GM04504 (cell line): ENCODE results near the gene ZNF697.
"Not testable (repeated sequence)": the region's sequence is repeated elsewhere in the genome, so short reads cannot be mapped to it uniquely, and the experiment has no call there.

ENCODE experiments used
- DNase-seq: peaks from one replicate; pipeline ENCODE4 v3.0.0-alpha.2; 2012; ENCODE audit warnings: low read depth

The ZNF697 gene

GRCh38 chr1:119631086-119631432, 17.0 kb downstream of the ZNF697 start:
- DNase-seq = no peak

DNA sequence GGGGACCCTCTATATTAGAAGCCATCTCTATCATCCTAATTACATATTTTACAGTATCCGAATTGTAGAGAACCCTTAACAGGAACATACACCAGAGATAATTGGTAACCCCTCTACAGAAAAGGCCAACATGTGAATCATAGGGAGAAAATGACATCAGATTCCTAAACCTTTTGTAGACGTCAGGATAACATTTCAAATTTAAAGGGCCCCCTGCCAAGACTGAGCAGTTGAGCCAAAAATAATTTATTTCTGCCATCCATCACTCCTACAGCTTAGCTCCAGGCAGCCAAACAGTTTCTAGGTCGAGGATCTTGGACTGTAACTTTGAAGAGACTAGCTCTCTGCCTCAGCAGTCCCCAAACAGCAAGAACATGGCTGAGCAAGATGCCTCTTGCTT, 21.2 kb downstream of the ZNF697 start:
- DNase-seq = no peak

- no peak for DNase-seq
Measured at GRCh38 chr1:119626011-119626545, 22.0 kb downstream of the ZNF697 start.

- DNase-seq = no peak
Measured at GRCh38 chr1:119623678-119624077, 24.4 kb downstream of the ZNF697 start.

DNA sequence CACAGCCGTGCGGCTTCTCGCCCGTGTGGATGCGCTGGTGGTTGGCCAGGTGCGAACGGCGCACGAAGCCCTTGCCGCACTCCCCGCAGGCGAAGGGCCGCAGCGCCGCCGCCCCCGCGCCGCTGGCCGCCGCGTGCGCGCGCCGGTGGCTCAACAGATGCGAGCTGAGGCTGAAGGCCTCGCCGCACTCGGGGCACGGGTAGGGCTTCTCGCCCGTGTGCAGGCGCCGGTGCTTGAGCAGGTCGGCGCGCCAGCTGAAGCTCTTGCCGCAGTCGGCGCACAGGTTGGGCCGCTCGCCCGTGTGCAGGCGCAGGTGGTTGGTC, 24.9 kb downstream of the ZNF697 start:
- DNase-seq = no peak

- DNase-seq = no peak
Measured at GRCh38 chr1:119622311-119623192, 25.5 kb downstream of the ZNF697 start.

GRCh38 chr1:119621705-119622104, 26.4 kb downstream of the ZNF697 start:
- no peak for DNase-seq

GRCh38 chr1:119617751-119618691, 30.0 kb downstream of the ZNF697 start:
- DNase-seq = no peak

DNA sequence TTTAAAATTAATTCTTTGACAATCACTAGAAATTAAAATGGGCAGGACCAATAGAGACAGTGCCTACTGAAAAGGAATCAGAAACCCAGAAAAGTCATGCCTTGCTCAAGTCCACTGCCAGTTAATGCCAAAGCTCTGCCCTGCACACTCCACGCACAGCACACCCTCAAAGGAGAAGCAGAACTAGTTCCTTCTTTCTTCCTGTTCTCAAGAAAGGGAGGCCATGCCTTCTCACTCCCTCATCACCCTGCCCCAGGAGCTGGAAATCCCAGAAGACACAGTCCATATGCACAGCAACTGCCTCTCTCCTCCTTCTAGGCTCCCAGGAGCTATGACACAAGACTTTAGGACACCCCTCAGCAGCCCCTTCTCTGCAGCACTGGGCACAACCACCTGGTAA, 31.3 kb downstream of the ZNF697 start:
- not testable (repeated sequence) for DNase-seq

GRCh38 chr1:119615100-119615499, 33.0 kb downstream of the ZNF697 start:
- not testable (repeated sequence) for DNase-seq

DNA sequence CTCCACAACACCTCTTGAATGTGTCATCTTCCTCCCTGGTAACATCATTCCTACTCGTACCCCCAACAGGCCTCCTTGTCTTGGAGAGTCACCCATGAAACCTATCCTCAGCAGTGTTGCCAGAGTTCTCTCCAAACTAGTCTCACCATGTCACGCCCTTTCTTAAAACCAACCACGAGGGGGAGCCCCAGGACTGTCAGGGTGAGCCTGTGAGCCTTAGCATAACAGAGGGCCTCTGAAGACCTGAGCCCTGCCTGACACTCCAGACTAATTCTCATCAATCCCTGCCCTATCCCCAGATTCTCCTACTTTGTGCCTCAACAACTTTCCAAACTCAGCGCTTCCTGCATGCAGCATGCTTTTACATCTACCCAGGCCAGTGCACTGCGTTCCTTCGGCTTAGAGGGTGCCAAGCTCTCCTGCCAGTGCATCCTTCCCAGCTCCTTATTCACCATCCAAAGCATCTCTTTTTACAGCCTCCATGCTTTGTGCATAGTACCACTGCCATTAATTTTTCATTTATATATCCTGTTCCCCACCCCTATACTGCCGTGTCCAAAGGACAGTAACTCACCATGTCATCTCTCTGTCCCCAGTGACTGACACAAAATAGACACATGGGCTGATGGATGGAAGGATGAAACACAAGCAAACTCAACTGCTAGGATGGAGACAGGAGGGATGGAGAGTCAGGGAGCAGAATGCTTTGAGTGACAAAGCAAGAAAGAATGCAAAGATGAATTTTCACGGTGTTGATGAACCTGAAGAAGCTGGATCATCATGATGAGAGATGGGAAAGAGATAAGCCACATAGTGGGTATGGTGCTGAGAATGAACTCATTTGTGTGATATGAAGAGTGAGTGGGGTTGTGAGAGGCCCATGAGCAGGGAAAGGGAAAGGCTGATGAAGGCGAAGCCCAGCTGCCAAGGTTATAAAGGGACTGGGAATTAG, 34.0 kb downstream of the ZNF697 start:
- DNase-seq = peak; percentile 59

DNA sequence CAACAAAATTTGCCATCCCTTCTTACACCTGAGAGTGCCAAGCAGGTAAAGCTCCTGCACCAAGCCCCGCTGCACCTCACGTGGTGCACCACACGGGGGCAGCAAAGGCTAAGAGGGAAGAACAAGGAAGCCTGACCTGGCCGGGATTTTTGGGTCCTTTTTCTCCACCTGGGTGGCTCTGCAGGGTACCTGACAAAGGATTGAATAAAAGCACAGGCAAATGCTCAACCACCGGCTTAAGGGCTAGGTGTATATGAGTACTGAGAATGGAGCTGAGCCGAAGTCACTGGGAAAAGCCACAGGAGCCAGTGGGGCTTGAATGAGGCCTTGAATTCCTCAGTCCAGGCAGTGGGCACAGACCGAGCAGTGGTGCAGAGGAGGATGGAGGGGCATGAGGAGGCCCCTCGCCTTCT, 36.4 kb downstream of the ZNF697 start:
- DNase-seq = no peak

DNA sequence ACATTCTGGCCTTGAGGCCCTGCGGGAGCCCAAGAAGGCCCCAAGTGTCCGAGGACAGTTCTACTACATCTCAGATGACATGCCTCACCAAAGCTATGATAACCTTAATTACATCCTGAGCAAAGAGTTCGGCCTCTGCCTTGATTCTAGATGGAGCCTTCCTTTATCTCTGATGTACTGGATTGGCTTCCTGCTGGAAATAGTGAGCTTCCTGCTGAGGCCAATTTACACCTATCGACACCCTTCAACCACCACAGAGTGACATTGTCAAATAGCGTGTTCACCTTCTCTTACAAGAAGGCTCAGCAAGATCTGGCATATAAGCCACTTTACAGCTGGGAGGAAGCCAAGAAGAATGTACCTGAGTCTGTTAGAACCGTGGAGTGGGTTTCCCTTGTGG, 39.2 kb downstream of the ZNF697 start:
- not testable (repeated sequence) for DNase-seq

- not testable (repeated sequence) for DNase-seq
Measured at GRCh38 chr1:119607087-119607807, 40.8 kb downstream of the ZNF697 start.

GRCh38 chr1:119606394-119606793, 41.7 kb downstream of the ZNF697 start:
- no peak for DNase-seq

DNA sequence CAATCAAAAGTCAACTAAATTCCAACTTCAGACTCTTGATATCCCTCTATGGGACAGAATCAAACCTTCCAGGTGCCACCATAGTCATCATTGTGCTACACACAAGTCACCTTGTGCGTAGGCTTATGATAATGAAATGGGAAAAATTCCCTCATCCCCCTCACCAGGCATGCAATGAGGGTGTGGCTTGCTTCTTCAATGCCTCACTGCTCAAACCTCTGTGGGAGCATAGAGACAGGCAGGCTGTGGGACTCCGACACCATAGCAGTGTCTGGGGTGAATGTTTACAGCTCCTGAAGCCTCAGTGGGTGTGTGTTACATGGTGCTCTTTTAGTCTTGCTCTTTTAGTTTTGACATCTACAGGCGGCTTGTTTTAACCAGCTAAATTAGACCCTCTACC, 42.4 kb downstream of the ZNF697 start:
- no peak for DNase-seq

- DNase-seq = not testable (repeated sequence)
Measured at GRCh38 chr1:119605080-119605479, 43.0 kb downstream of the ZNF697 start.

DNA sequence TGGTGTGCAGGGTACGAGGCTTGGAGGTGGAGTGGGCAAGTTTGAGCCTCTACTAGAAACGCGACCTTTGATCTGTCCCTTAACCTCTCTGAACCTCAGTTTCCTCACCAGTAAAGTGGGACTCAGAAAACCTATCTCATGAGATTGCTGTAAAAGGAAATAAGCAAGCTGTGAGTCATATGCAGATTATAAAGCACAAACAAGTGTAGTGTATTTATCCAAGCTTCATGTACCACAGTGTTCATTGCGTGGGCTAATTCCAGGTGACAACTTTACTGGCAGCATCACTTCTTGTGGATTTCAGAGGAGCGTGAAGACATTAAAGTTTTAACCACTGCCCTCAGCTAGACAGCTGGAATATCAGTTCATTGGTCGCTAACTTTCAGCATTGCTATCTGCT, 44.4 kb downstream of the ZNF697 start:
- no peak for DNase-seq

DNA sequence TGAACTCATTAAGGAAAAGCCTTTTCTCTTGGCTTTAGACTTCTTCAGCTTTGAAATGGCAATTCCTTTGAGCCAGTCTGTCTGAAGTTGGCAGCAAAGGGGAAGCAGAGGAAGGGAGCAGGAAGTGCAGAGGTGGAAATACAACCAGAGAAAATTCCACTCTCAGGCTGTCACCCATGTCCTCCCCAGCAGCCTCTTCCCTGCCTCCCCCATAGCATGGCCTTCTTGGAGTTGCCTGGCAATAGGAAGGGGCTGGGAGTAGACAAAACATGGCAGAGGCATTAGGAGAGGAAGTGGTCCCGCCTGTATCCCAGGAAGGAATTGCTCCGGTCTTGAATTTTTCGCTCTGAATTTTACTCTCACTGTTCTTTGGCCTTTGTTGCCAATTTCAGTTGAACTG, 44.8 kb downstream of the ZNF697 start:
- DNase-seq = not testable (repeated sequence)

DNA sequence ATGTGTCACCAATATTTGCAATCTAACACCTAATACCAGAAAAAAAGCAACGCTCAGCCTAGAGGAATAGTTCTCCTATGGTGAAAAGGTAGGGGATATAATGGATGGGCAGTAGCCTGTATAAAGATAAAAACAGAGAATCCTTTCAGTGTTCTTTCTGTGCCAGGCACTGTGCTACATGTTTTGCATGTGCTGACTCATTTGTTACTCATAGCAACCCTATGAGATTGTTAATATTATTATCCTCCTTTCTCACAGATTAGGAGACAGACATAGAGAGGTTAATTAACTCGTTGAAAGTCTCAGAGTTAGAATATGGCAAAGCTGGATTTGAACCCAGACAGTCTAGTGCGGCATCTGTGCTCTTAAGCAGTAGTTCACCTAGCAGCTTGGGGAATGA, 45.3 kb downstream of the ZNF697 start:
- not testable (repeated sequence) for DNase-seq

DNA sequence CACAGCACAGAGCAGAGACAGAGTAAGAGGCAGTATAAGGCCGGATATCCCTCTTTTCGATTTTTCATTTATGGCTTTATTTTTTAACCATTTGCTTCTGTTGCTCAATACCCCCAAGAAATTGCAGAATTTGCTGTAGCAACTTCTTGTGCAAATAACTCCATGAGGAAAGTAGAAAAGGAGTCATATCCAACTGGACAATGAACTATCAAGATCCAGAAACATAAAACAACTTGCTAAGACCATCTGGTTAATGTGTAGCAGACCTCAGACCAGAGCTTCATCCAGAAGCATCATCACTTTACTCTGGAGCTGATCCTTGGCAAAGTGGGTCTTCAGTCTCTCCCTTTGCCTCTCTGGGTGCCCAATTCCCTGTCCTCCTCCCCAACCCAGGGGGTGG, 45.9 kb downstream of the ZNF697 start:
- no peak for DNase-seq
